Uterus (tissue), 4 donors: ENCODE data around the gene KIF5A. TPM values are rescaled to one million over a fixed set of nuclear protein-coding genes. Genes with fewer than 3 reads are reported as not detected.

Source experiments
- DNase-seq, 2 donors: peaks; one replicate each; pipeline ENCODE4 v3.0.0-alpha.2; 2019 to 2020
- H3K27ac ChIP-seq, 2 donors: fragments of 200-600 bp; sonication (generic); 1 replicate in 1 of 2; 2 replicates in 1 of 2; pipeline ENCODE4 v1.5.1; 2016 to 2018
- H3K27me3 ChIP-seq, 2 donors: fragments of 200-600 bp; sonication (generic); one replicate each; pipeline ENCODE4 v1.5.1; 2018 to 2019; ENCODE audit warnings: control low read depth in 1 of 2
- H3K36me3 ChIP-seq, 2 donors: fragments of 200-600 bp; sonication (generic); one replicate each; pipeline ENCODE4 v1.5.1; 2019; ENCODE audit warnings: control low read depth in 1 of 2
- H3K4me1 ChIP-seq, 2 donors: fragments of 200-600 bp; sonication (generic); one replicate each; pipeline ENCODE4 v1.5.1; 2018 to 2019; ENCODE audit warnings: control low read depth in 1 of 2
- H3K4me3 ChIP-seq, 2 donors: fragments of 200-600 bp; sonication (generic); 1 replicate in 1 of 2; 2 replicates in 1 of 2; pipeline ENCODE4 v1.5.1; 2018 to 2019; ENCODE audit warnings: mild to moderate bottlenecking in 1 of 2
- H3K9me3 ChIP-seq, 2 donors: fragments of 200-600 bp; sonication (generic); one replicate each; pipeline ENCODE4 v1.5.1; 2019; ENCODE audit warnings: control low read depth in 1 of 2
- CTCF ChIP-seq, 4 experiments: fragments of 200-600 bp in 2 of 4; fragments of 450-650 bp in 2 of 4; sonication (generic) in 2 of 4; IDR thresholded peaks; one replicate each; pipeline ENCODE4 v1.5.1; 2016 to 2019; ENCODE audit warnings: antibody characterized with exemption in 4 of 4, mild to moderate bottlenecking in 2 of 4, moderate library complexity in 1 of 4
- POLR2A ChIP-seq, 2 donors: fragments of 450-650 bp; IDR thresholded peaks; one replicate each; pipeline ENCODE4 v1.6.1; 2016; ENCODE audit warnings: antibody characterized with exemption in 2 of 2, mild to moderate bottlenecking in 1 of 2, moderate library complexity in 1 of 2
- intact Hi-C: fragments of 100-400 bp; cut with DNase I; formaldehyde crosslinking; loops from one replicate; pipeline ENCODE4 v1.15.1; 2023; ENCODE audit warnings: low total_unique reads
- total RNA-seq, 4 donors: library from RNA; depleted of rRNA in 3 of 4; stranded (reverse); fragments of >200 nt in 3 of 4; gene quantifications; one replicate each; pipeline versions ENCODE4 v1.1.0 to v1.2.4, GENCODE V29; 2014 to 2023
- donor health status: DM: yes; HTN: yes; CAD: no.

Gene KIF5A
- total RNA-seq, 4 donors from 2014 or later: 0.59 to 5.1 (median 1.9) TPM

- no peaks in the 10 kb centered on the region for H3K4me1 ChIP-seq
- TF ChIP-seq CTCF (IDR thresholded peaks at IDR 0.05): no peak
- no peak for TF ChIP-seq POLR2A (IDR thresholded peaks at IDR 0.05)
- no peaks in the 10 kb centered on the region for H3K27me3 ChIP-seq
- H3K36me3 ChIP-seq: no peaks in the 10 kb centered on the region
- no peak overlapping the region for H3K4me3 ChIP-seq
- no peaks in the 10 kb centered on the region for H3K9me3 ChIP-seq
- peak overlapping the region; percentile 95 to 96 for H3K27ac ChIP-seq
- DNase-seq: no peak
- intact Hi-C loops: no loop called here
These were observed 53.5 kb downstream of the KIF5A start for GRCh38 chr12:57603324-57603723.

GRCh38 chr12:57603815-57604453, 54.1 kb downstream of the KIF5A start:
- H3K4me1 ChIP-seq: no peaks in the 10 kb centered on the region
- peak overlapping the region; percentile 95 to 96 for H3K27ac ChIP-seq
- no peaks in the 10 kb centered on the region for H3K27me3 ChIP-seq
- H3K4me3 ChIP-seq: peak overlapping the region; percentile 61 to 67
- intact Hi-C loops: no loop called here
- peak; percentile 76 to 80 for DNase-seq
- no peaks in the 10 kb centered on the region for H3K36me3 ChIP-seq
- H3K9me3 ChIP-seq: no peaks in the 10 kb centered on the region
- TF ChIP-seq POLR2A (IDR thresholded peaks at IDR 0.05) (peak in 1 of 2 donors; percentile 27), CTCF (IDR thresholded peaks at IDR 0.05) (no peak)

- H3K9me3 ChIP-seq: no peaks in the 10 kb centered on the region
- H3K27ac ChIP-seq: peak within 1 kb of the TSS; percentile 95 to 96
- TF ChIP-seq POLR2A (IDR thresholded peaks at IDR 0.05) (no peak), CTCF (IDR thresholded peaks at IDR 0.05) (peak in 1 of 4 experiments; percentile 6)
- intact Hi-C loops: no loop called here
- H3K27me3 ChIP-seq: no peaks in the 10 kb centered on the region
- peak within 1 kb of the TSS; percentile 61 to 67 for H3K4me3 ChIP-seq
- H3K36me3 ChIP-seq: no peaks in the 10 kb centered on the region
- DNase-seq: peak; percentile 53 to 61
- no peaks in the 10 kb centered on the region for H3K4me1 ChIP-seq
These were observed 54.7 kb downstream of the KIF5A start, which contains the start of gene DTX3 for GRCh38 chr12:57604454-57604991. DTX3 (plus strand) TSS chr12:57604824; CDS start chr12:57606518, 1,694 bp downstream.

- intact Hi-C loops: no loop called here
- peak; percentile 59 to 65 for DNase-seq
- peak overlapping the region; percentile 61 to 67 for H3K4me3 ChIP-seq
- peak overlapping the region; percentile 95 to 96 for H3K27ac ChIP-seq
- H3K4me1 ChIP-seq: no peaks in the 10 kb centered on the region
- H3K27me3 ChIP-seq: no peaks in the 10 kb centered on the region
- TF ChIP-seq CTCF (IDR thresholded peaks at IDR 0.05) (no peak), POLR2A (IDR thresholded peaks at IDR 0.05) (no peak)
- no peaks in the 10 kb centered on the region for H3K36me3 ChIP-seq
- H3K9me3 ChIP-seq: no peaks in the 10 kb centered on the region
These were observed 55.4 kb downstream of the KIF5A start for GRCh38 chr12:57604992-57605810.
